GM19397 (cell line): ENCODE data around the gene DOCK3.
"Not testable (repeated sequence)": the region's sequence is repeated elsewhere in the genome, so short reads cannot be mapped to it uniquely, and the experiment has no call there.

Source experiments
- ATAC-seq: cut with Tn5 transposase; IDR thresholded peaks from one replicate; pipeline ENCODE4 v1.9.1; 2021; ENCODE audit warnings: mild to moderate bottlenecking, moderate library complexity; ENCODE audit not compliant: unreplicated experiment

Gene DOCK3

DNA sequence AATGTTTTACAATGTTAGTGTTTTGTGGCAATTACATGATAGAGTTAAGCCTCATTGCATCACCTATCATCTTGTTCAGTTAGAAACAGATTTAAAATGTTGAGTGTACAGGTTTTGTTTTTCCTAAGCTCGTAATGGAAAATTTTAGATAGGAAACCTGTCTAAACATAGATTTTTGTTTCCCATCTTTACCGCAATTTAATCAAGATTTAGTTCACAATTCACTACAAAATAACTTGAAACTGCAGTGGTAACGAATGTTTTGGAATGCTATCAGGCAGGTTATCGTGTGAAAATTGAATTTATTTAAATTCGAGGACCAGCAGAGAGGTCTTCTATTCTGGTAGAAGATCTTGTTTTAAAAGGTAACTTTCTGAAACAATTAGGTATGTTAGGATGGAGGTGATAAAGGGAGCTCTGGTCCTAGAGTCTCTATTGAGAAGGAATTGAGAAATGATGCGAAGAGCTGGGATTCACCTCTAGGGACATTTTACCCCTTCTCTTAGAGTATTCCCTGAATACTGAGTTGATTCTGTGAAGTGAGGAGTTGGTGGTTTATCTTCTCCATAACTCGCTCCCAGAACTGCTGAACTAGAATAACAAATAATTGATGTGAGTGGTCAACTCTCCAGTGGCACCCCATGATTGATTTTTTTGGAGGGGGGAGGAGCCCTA lies 1.4 kb downstream of the DOCK3 start:
- no peak for ATAC-seq

DNA sequence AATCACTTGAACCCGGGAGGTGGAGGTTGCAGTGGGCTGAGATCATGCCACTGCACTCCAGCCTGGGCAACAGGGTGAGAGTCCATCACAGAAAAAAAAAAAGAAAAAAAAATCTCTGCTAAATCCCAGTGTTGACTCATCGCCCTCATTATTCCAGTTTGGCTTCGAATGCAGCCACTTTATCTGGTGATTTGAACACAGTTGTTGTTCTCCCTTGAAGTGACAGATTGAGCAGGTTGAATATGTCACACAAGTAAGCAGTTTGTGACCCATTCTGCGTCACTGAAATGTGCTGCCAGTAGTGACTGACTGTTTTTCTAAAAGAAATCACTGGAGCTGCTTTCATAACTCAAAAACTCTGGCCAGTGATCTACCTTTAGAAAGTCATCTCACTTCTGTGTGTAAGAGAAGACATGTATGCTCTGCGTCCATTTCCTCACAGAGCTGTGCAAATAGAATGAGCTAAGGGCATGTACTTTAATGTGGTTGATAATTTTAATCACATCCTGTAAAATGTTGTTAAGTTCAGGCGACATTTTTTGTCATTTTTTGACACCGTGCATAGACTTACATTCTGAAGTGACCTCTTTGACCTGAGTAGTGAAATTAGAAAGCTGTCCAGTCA lies 12.5 kb downstream of the DOCK3 start:
- ATAC-seq = no peak

DNA sequence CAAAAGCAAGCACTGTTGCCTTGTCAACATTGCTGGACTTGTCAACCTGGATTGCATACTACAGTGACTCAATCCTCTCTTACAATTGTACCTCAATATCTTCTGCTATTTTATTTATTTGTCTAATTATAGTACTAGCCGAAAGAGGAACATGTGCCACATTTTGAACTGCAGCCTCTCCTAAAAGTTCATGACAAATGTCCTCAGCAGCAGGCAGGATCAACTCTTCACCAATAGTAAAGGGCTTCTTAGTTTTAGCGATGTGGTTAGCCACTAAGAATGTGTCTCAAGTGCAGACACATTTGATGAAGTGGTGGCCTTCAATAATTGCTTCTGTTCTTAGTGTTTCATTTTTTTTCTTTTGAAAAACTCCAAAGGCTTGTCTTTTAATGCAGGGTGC lies 13.2 kb downstream of the DOCK3 start:
- ATAC-seq = no peak

DNA sequence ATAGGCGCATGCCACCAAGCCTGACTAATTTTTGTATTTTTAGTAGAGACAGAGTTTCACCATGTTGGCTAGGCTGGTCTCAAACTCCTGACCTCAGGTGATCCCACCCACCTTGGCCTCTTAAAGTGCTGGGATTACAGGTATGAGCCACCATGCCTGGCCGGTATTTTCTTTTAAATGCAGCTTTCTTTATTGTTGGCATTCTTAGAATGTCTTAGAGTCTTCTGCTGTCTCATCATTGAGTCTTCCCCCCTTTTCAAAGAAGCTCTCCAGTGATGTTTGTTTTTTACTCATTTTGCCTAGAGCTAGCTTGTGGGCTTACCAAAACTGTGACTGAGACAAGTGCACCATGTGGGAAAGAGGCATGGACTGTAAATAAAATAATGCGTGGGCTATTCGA lies 13.9 kb downstream of the DOCK3 start:
- not testable (repeated sequence) for ATAC-seq

DNA sequence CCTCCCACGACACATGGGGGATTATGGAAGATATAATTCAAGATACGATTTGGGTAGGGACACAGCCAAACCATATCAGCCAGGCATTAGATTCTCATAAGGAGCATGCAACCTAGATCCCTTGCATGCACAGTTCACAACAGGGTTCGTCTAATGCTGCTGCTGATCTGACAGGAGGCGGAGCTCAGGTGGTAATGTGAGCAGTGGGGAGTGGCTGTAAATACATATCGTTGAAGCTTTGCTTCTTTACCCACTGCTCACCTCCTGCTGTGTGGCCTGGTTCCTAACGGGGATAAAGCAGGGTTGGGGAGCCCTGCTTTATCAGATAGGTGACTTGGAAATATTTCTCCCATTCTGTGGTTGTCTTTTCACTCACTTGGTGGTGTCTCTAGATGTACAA lies 14.8 kb downstream of the DOCK3 start:
- no peak for ATAC-seq

DNA sequence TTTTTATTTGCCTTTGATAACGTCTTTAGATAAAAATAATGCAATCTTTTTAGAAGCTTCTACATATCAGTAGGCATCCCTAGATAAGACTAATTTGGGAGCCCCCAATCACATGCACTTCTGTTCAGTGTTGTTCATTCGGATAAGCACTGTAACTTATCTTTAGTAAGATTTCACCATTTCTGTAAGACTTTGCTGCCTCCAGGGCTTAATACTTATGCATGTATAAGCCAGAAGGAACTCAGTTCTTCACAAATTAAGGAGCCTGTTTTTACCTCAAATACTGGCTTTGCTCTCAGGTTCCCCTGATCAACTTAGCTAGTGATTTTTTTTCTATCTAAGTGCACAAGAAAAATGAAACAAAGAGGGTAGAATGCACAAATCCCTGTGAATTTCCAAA lies 20.3 kb downstream of the DOCK3 start:
- ATAC-seq = no peak

DNA sequence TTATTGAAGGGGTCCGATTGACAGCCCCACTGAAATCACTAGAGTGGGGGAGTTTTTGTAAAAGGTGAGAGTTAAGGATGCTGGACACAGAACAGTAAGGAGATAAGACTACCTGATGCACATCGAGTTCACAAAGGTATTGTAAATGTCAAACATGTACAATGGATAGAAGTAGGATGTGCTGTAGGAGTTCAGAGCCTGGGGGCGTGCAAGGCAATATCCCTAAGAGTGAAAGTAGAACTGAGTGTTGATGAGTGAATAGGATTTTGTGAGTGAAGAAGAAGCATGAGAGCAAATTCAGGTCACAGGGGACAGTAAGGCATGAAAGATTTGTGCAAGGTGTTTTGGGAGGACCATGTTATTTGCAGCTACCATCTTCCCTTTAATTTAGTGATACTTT lies 21.5 kb downstream of the DOCK3 start:
- ATAC-seq = no peak

DNA sequence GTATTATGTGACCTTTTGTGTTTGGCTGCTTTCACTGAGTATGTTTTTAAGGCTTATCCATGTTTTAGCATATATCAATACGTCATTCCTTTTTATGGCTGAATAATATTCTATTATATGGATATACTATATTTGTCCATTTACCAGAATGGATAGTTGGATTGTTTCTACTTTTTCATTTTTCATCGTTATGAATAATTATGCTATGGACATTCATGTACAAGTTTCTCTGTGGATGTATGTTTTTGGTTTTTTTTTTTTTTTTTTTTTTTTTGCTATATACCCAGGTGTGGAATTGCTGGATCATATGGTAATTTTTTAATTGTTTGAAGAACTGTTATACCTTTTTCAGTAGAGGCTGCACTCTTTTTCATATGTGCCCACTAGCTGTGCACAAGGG lies 23.5 kb downstream of the DOCK3 start:
- ATAC-seq = no peak

DNA sequence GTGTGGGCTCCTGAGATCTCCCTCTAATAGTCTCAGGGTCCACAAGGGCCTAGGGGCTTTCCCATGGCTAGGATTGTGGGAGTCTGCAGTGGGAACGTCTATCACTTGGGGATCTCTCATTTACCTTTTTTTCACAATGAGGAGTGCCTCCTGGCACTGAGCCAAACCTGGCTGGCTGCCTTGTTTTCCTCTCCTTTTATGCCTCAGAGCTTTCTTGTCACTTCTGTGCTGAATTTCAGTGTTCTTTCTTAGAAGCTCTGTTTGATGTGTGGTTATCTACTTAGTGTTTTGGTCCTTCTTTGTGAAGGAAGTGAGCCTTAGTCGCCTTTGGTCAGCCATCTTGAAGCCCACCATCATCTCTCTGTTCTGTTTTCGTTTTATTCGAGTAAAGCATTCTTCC lies 33.9 kb downstream of the DOCK3 start:
- ATAC-seq = no peak

DNA sequence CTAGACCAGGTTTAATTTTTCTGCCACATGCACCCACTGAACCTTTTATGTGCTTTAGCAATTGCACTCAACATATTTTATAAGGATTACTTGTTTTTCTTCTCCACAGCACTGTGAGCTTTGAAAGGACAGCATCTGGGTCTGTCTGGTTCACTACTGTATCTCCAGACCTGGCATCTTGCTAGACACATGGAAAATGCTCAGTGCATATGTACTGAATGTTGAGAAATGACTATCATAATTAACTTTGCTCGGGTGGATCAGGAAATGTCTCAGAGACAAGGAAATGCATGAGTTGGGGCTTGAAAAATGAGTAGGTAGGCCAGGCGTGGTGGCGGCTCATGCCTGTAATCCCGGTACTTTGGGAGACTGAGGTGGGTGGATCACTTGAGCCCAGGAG lies 40.2 kb downstream of the DOCK3 start:
- ATAC-seq = no peak

DNA sequence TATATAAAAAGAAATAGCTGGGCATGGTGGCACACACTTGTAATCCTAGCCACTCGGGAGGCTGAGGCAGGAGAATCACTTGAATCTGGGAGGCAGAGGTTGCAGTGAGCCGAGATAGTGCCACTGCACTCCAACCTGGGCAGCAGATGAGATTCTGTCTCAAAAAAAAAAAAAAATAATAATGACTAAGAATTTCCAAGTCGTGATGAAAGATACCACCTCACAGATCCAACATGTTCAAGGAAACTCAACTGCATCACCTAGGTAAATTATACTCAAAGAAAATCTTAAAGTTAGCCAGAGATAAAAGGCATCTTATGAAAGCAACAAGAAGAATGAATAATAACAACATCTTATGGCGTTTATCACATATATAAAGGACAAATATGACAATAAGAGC lies 50.1 kb downstream of the DOCK3 start:
- ATAC-seq = no peak

DNA sequence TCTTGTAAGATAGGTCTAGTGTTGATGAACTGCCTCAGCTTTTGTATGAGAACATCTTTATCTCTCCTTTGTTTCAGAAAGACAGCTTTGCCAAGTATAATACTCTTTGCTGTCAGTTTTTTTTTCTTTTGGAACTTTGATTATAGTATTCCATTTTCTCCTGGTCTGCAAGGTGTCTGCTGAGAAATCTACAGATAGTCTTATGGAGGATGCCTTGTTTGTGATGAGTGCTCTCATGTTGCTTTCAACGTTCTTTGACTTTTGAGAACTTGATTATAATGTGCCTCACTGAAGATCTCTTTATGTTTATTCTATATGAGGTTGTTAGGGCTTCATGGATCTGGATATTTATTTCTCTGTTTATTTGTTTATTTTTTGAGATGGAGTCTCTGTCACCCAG lies 60.3 kb downstream of the DOCK3 start:
- no peak for ATAC-seq

DNA sequence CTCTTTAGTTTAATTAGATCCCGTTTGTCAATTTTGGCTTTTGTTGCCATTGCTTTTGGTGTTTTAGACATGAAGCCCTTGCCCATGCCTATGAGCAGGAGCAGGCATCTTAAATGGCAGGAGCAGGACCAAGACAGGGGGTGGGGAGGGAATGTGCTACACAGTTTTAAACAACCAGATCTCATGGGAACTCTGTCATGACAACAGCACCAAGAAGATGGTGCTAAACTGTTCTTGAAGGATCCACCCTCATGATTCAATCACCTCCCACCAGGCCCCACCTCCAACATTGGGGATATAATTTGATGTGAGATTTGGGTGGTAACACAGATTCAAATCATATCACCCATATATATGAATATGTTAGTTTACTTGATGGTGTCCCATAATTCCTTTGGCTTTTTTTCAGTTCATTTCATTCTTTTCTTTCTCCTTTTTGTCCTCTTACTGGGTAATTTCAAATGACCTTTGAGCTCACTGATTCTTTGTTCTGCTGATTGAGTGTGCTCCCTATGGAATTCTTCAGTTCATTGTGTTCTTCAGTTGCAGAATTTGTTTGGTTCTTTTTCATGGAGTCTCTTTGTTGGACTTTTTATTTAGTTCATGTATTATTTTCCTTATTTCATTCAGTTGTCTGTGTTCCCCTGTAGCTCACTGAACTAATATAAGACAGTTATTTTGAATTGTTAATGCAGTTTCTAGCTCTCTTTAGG lies 62.6 kb downstream of the DOCK3 start:
- no peak for ATAC-seq

DNA sequence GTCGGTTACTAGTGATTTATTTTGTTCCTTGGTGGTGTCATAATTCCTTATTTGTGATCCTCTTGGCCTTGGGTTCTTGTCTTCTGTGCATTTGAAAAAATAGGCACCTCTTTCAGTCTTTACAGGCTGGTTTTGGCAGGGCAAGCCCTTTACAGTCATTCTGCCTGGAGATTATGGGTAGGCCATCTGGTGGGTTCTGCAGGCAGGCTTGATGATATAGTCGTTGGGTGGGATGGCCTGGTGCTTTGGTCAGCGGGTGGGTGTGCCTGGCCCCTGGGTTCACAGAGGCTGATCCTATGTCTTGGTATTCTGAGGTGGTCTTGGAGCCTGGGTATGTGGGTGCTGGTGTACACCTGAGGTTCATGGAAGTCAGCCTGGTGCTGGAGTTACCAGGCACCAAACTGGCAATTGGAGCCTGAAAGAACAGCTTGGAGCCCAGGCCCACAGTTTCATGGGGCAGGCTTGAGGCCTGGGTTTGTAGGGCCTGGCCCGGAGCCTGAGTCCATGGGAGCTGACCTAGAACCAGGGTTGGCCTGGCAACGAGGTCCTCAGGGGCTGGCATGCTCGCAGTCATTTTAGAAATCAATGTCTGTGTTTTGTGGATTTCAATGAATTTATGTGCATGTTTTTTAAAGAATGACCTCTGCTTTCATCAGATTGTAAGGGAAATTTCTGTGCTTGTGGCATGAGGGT lies 63.3 kb downstream of the DOCK3 start:
- no peak for ATAC-seq

DNA sequence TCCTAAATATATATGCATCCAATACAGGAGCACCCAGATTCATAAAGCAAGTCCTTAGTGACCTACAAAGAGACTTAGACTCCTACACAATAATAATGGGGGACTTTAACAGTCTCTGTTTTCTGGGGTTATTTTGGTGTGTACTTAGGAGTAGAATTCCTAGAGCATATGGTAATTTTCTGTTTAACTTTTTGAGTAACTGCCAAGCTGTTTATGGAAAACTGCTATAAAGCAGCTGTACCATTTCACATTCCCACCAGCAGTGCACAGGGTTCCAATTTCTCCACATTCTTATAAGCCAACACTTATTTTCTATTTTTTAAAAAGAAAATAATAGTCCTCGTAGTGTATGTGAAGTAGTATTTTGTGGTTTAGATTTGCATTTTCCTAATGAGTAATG lies 68.9 kb downstream of the DOCK3 start:
- ATAC-seq = no peak

DNA sequence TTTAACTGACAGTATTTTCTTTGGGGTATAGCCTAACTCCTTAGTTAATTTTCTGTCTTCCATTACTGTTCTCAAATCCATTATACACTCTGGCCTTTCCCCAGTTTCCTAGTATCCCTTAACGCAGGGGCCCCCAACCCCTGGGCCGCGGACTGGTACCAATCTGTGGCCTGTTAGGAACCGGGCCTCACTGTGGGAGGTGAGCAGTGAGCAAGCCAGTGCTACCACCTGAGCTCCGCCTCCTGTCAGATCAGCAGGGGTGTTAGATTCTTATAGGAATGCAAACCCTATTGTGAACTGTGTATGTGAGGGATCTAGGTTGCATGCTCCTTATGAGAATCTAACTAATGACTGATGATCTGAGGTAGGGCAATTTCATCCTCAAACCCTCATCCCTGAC lies 75.1 kb downstream of the DOCK3 start:
- no peak for ATAC-seq

DNA sequence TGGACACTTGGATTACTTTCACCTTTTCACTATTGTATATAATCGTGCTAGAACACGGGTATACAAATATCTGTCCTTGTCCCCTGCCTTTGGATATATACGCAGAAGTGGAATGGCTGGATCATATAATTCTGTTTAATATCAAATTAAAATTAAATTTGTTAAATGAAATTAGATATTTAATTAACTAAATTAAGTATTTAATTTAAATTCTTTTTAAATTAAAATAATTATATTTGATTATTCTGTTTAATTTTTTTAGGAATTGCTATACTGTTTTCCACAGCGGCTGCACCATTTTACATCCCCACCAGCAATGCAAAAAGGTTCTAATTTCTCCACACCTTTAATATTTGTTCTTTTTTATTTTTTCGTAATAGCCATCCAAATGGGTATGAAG lies 84.3 kb downstream of the DOCK3 start:
- ATAC-seq = no peak

DNA sequence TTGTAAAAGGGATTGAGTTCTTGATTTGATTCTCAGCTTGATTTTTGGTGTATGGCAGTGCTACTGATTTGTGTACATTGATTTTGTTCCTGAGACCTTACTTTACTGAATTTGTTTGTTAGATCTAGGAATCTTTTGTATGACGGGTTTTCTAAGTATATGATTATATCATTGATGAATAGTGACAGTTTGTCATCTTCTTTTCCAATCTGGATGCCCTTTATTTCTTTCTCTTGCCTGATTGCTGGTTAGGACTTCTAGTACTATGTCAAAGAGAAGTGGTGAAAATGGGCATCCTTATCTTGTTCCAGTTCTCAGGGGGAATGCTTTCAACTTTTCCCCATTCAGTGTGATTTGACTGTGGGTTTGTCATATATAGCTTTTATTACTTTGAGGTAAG lies 103.0 kb downstream of the DOCK3 start:
- no peak for ATAC-seq

DNA sequence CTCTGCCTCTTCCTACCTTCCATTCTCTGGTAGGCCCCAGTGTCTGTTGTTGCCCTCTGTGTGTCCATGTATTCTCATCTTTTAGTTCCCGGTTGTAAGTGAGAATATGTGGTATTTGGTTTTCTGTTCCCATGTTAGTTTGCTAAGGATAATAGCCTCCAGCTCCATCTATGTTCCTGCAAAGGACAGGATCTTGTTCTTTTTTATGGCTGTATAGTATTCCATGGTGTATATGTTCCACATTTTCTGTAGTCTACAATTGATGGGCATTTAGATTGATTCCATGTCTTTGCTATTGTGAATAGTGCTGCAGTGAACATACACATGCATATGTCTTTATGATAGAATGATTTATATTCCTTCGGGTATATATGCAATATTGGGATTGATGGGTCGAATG lies 107.0 kb downstream of the DOCK3 start:
- not testable (repeated sequence) for ATAC-seq

DNA sequence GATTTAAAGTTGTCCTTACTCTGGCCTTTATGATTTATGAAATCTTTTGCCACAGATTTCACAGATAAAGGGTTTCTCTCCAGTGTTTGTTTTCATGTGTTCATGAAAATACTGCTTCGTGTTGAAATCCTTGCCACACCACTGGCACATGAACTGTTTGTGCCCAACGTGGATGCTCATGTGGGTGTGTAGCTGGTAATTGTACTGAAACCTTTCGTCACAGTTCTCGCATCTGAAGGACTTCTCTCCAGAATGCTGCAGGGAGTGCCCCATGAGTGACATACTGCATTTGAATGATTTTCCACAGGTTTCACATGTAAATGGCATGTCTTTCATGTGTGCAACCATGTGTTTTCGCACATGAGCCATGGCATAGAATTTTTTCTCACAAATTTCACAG lies 111.9 kb downstream of the DOCK3 start:
- no peak for ATAC-seq

DNA sequence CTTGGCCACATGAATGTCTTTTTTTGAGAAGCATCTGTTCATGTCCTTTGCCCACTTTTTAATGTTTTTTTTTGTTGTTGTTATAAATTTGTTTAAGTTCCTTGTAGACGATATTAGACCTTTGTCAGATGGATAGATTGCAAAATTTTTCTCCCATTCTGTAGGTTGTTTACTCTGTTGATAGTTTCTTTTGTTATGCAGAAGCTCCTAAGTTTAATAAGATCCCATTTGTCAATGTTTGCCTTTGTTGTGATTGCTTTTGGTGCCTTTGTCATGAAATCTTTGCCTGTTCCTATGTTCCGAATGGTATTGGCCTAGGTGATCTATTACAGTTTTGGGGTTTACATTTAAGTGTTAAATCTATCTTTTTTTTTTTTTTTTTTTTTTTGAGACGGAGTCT lies 116.2 kb downstream of the DOCK3 start:
- not testable (repeated sequence) for ATAC-seq

DNA sequence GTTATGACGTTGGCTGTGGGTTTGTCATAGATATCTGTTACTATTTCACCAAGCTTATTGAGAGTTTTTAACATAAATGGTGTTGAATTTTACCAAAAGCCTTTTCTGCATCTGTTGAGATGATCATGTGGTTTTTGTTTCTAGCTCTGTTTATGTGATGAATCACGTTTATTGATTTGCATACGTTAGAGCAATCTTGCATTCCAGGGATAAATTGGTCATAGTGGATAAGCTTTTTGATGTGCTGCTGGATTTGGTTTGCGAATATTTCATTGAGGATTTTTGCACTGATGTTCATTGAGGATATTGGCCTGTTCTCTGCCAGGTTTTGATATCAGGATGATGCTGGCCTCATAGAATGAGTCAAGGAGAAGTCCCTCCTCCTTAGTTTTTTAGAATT lies 117.8 kb downstream of the DOCK3 start:
- no peak for ATAC-seq
